Transverse colon (tissue), 4 donors: ENCODE results near the gene OR52I2. TPM values are rescaled to one million over a fixed set of nuclear protein-coding genes. Genes with fewer than 3 reads are reported as not detected.

ENCODE experiments used
- DNase-seq: peaks from one replicate; pipeline ENCODE4 v3.0.0-alpha.2; 2019
- H3K27ac ChIP-seq, 4 donors: fragments of 200-600 bp; sonication (generic); 2 replicates each; pipeline ENCODE4 v1.5.1; 2016 to 2018; ENCODE audit warnings: inconsistent platforms in 4 of 4
- H3K27me3 ChIP-seq: fragments of 200-600 bp; sonication (generic); 2 replicates; pipeline ENCODE4 v1.5.1; 2017; ENCODE audit warnings: inconsistent platforms
- H3K36me3 ChIP-seq, 4 donors: fragments of 200-600 bp; sonication (generic); 2 replicates each; pipeline ENCODE4 v1.5.1; 2017 to 2019; ENCODE audit warnings: inconsistent platforms in 4 of 4
- H3K4me1 ChIP-seq, 4 donors: fragments of 200-600 bp; sonication (generic); 2 replicates each; pipeline ENCODE4 v1.5.1; 2017 to 2020; ENCODE audit warnings: inconsistent platforms in 4 of 4
- H3K4me3 ChIP-seq, 4 donors: fragments of 200-600 bp; sonication (generic); 1 replicate in 1 of 4; 2 replicates in 3 of 4; pipeline versions ENCODE4 v1.5.1 to v1.6.1; 2017 to 2019; ENCODE audit warnings: inconsistent platforms in 4 of 4
- H3K9me3 ChIP-seq, 2 donors: fragments of 200-600 bp; sonication (generic); 2 replicates each; pipeline ENCODE4 v1.5.1; 2017 to 2019; ENCODE audit warnings: inconsistent platforms in 2 of 2
- CTCF ChIP-seq, 5 experiments: fragments of 200-600 bp in 3 of 5; fragments of 450-650 bp in 2 of 5; sonication (generic) in 3 of 5; IDR thresholded peaks; 1 replicate in 2 of 5; 2 replicates in 3 of 5; pipeline ENCODE4 v1.5.1; 2016 to 2017; ENCODE audit warnings: antibody characterized with exemption in 5 of 5, inconsistent platforms in 3 of 5, mild to moderate bottlenecking in 2 of 5, moderate library complexity in 1 of 5
- EP300 ChIP-seq: sonication (generic); formaldehyde crosslinking; IDR thresholded peaks from one replicate; pipeline ENCODE4 v1.6.1; 2017; ENCODE audit warnings: antibody characterized with exemption, low read depth
- POLR2A ChIP-seq: fragments of 450-650 bp; IDR thresholded peaks from one replicate; pipeline ENCODE4 v1.6.1; 2016; ENCODE audit warnings: antibody characterized with exemption, mild to moderate bottlenecking, moderate library complexity
- POLR2AphosphoS5 ChIP-seq, 3 donors: sonication (generic); formaldehyde crosslinking; IDR thresholded peaks; one replicate each; pipeline ENCODE4 v1.6.1; 2016; ENCODE audit warnings: antibody characterized with exemption in 3 of 3
- WGBS, 2 donors: methylation state at CpG; one replicate each; pipeline ENCODE4 v1.1.5; 2018; ENCODE audit warnings: low coverage in 1 of 2; 5-methylcytosine and 5-hydroxymethylcytosine counted together
- in situ Hi-C, 4 donors: fragments of 200-750 bp; cut with MboI; loops; one replicate each; pipeline versions ENCODE4 v1.15.0 to v1.15.1; 2017; ENCODE audit warnings: low sequenced_read_pairs in 3 of 4, low pct_ligation_motif_present in 1 of 4, low pct_unique_long_range_greater_than_20kb in 1 of 4
- intact Hi-C: fragments of 100-400 bp; cut with DNase I; formaldehyde crosslinking; loops from one replicate; pipeline ENCODE4 v1.15.1; 2023; ENCODE audit warnings: low total_unique reads
- total RNA-seq, 4 donors: library from RNA; depleted of rRNA; stranded (reverse); fragments of >200 nt; gene quantifications; one replicate each; pipeline ENCODE4 v1.1.0, GENCODE V29; 2016

Gene OR52I2
- total RNA-seq: not detected

GRCh38 chr11:4581443-4581842 lies at the start of gene OR52I2:
TSS of gene OR52I2 (plus strand) at chr11:4581743.
- Histone ChIP-seq H3K27ac (no peak within 1 kb of the TSS), H3K27me3 (no peaks in the 10 kb centered on the region), H3K36me3 (no peaks in the 10 kb centered on the region), H3K4me1 (no peaks in the 10 kb centered on the region), H3K4me3 (no peak within 1 kb of the TSS), H3K9me3 (no peaks in the 10 kb centered on the region)
- no peak for DNase-seq
- intact Hi-C loops: no loop called here
- no peak for TF ChIP-seq POLR2AphosphoS5 (IDR thresholded peaks at IDR 0.05)
- in situ Hi-C loops: no loop called here

GRCh38 chr11:4539603-4540219 lies 41.8 kb upstream of the OR52I2 start:
- Histone ChIP-seq H3K9me3 (no peaks in the 10 kb centered on the region), H3K4me1 (no peaks in the 10 kb centered on the region), H3K36me3 (no peaks in the 10 kb centered on the region), H3K4me3 (no peak overlapping the region), H3K27ac (no peak overlapping the region), H3K27me3 (no peaks in the 10 kb centered on the region)
- intact Hi-C loops: no loop called here
- 24 to 32% methylated on average over 2 to 3 of the region's 3 CpGs for WGBS, 2 donors
- peak; percentile 59 for DNase-seq
- TF ChIP-seq EP300 (no peak), POLR2A (no peak), CTCF (IDR thresholded peaks at IDR 0.05) (peak; percentile 49 to 78 (median 73)), POLR2AphosphoS5 (IDR thresholded peaks at IDR 0.05) (no peak)
- in situ Hi-C loops: no loop called here

- intact Hi-C loops: no loop called here
- whole genome bisulfite sequencing, 2 donors: 0% methylated on average over 1 of the region's 1 CpG; no CpG with 5 or more reads in 1 of the 2 donors
- TF ChIP-seq EP300 (no peak), POLR2AphosphoS5 (IDR thresholded peaks at IDR 0.05) (no peak), POLR2A (no peak), CTCF (IDR thresholded peaks at IDR 0.05) (no peak)
Measured at GRCh38 chr11:4541071-4541470, 40.5 kb upstream of the OR52I2 start.

GRCh38 chr11:4543561-4543960 lies 38.0 kb upstream of the OR52I2 start:
- intact Hi-C loops: no loop called here
- DNase-seq: no peak

More at GRCh38 chr11:4541071-4541470, 40.5 kb upstream of the OR52I2 start:
- Histone ChIP-seq H3K4me1 (no peaks in the 10 kb centered on the region), H3K27ac (no peak overlapping the region), H3K9me3 (no peaks in the 10 kb centered on the region), H3K27me3 (no peaks in the 10 kb centered on the region), H3K36me3 (no peaks in the 10 kb centered on the region), H3K4me3 (no peak overlapping the region)
- in situ Hi-C loops: no loop called here
- DNase-seq: no peak

More at GRCh38 chr11:4543561-4543960, 38.0 kb upstream of the OR52I2 start:
- H3K27me3 ChIP-seq: no peaks in the 10 kb centered on the region
- in situ Hi-C loops: no loop called here
- no peak overlapping the region for H3K27ac ChIP-seq
- no peak overlapping the region for H3K4me3 ChIP-seq
- H3K4me1 ChIP-seq: peaks cover 0 to 12% (median 0%) of the 10 kb centered on the region in 4 donors
- no peaks in the 10 kb centered on the region for H3K36me3 ChIP-seq
- H3K9me3 ChIP-seq: no peaks in the 10 kb centered on the region
- TF ChIP-seq EP300 (no peak), POLR2A (no peak), CTCF (IDR thresholded peaks at IDR 0.05) (no peak), POLR2AphosphoS5 (IDR thresholded peaks at IDR 0.05) (no peak)
